Activated T-cell treated with anti-CD3 and anti-CD28 coated beads for 24 hours (primary cell): ENCODE data around the gene BMAL1.

Experiments
- DNase-seq: peaks from one replicate; pipeline ENCODE4 v3.0.0-alpha.2; 2020; ENCODE audit warnings: low read depth

Gene BMAL1

DNA sequence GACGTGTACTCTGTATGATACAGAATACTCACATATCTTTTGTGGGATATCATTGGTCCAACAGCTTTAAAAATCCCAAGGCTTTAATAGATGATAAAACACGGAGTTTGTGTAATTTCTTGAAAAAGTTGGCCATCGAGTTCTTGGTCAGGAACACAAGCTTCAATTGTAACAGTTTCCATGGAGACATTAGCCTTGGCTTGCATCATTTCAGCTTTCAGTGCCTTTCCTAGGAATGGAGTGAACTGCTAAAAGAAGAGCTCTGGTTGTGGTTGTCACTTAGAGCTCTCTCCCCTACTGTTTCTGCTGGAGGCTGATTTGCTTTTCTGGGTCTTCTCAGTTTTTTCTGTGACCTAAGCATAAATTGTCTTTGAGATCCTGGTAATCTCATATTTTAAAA, 14.2 kb downstream of the BMAL1 start:
- DNase-seq: no peak

DNA sequence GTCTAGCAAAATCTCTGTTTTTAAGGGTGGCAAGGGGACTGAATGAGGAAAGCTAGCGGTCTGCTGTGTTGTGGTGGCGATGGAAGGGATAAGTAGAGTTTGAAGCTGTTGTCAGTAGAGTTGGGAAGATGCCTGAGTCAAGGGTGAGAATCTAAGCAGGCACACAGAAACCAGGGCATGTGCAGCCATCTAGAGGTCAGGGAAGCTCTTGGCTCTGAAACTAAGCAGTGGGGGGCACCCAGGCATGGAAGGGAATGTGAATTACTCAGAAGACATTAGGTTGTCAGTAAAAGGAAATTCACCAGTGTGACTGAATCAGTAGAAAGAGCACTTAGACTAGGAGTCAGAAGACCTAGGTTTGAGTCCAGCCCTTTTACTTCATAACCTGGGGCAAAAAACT, 15.4 kb downstream of the BMAL1 start:
- no peak for DNase-seq

DNA sequence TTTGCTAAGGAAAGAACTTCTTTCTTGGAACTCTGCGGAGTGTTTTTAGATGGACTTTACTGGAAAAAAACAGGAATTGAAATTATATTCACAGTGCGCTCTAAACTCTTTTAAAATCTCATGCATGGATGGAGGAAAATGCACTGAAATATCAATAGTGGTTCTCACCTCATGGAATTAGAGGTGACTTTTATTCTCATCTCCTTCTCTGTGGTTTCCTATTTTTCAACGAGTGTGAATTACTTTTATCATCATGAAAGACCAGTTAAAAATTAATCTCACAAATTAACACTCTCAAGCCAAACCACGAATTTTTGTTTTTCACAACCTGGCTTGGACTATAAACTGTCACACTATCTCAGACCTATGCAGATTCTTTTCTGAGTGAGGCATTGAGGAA, 16.6 kb downstream of the BMAL1 start:
- DNase-seq: no peak

DNA sequence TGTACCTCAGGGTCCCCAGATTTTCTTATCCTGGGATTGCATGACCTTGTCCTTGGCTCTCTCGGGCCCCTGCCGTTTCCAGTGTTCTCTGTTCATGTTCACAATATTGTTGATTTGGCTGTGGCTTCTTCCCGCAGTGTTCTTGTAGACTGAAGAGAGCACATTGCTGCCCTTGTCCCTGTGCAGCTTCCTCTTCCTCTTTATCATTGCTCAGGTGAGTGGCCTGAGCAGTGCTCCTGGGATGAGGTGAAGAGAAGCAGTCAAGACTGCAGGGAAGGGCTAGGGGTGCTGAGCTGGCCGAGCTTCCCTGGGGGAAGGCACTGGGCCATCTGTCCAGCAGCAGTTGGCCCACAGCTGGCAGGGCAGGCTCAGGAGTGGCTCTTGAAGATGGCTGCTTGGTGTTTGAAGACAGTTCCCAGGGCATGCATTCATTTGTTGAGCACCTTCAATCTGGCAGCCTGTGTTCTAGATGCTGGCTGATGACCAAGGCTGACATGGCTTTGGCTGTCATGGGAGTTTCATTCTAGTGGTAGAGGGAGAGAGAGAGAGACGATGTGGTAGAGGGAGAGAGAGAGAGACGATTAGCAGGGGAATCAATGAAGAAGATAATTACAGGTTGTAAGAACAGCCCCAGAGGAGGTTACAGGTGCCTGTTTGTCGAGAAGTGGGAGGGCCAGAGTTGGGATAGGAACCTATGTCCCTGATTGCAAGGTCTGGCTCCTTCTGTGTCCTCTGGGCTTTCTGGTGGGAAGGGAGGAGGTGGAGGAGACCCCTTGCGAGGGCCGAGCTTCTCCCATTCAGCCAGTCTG, 17.4 kb downstream of the BMAL1 start:
- DNase-seq: no peak

DNA sequence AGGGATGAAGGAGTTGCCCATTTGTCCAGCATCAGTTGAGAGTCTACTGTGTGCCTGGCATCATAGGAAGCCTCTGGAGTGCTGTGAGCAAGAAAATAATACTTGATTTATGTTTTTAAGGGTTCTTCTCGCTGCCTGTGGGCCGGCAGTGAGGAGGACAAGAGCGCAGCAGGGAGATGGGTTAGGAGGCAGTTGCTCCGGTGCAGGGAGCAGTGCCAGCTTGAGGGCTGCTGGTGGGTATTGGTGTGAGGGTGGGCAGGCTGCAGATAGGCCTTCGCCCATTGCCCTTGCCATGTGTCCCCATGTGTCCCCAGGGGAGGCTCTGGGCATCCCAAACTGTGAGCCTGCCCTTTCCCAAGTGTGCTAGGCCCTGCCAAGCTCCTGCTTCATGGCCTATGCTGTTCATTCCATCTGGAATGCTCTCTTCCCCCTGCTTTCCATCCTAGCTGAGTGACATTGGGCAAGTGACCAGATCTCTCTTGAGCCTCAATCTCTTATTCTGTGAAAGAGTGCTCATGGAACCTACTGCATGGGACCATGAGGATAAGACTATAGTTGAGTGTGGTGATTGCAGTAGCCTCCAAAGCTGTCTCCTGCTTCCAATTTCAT, 19.8 kb downstream of the BMAL1 start:
- no peak for DNase-seq

DNA sequence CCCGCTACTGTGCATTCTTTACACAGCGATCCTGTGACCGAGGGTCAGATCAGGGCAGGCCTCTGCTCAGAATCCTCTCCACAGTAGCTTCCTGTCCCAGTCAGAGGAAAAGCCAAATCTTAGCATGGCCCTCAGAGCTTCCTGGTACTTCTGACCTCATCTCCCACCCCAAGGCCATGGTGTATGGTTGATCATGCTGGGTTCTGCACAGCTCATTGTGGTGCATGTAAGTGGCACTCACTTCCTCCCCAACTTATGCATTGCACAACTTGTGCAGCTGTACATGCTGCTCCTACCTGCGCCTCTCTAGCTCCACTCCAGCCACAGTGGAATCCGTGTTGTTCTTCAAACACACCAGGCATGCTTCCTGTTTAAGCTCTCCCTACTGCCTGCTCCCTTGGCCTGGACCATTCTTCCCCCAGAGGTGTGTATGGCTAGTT, 20.3 kb downstream of the BMAL1 start:
- DNase-seq: no peak

DNA sequence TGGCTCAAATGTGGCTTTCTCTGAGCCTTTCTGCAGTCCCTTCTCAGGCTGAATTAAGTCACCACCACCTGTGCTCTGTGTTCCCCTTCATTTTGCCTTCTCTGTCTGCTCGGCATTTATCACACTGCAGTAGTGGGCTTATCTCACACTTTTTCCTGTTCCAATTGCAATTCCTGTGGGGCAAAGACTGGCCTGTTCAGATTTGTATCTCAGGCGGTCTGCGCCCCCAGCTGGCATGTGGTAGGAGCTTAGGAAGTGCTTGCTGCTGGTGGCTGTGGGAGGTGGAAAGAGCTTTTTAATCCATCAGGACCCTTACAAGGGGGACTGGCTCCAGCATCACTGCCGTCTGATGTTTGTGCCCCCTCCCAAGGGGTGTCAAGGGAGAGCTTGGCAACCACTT, 21.2 kb downstream of the BMAL1 start:
- no peak for DNase-seq

DNA sequence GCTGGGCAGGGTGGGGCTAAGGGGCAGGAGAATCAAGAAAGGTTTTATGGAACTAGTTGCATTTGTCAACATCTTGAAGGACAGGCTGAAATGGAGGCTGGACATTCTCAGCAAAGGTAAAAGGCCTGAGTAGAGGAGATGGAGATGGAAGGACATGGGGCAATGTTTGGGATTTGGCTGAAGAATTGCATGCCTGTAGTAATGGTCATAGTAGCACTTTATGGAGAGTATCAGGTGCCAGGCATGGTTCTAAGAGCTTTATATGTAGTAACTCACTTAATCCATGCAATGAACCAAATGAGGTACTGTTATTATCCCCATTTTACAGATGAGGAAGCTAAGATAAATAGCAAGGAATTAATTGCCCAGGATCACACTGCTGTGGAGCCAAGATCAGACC, 23.9 kb downstream of the BMAL1 start:
- no peak for DNase-seq

DNA sequence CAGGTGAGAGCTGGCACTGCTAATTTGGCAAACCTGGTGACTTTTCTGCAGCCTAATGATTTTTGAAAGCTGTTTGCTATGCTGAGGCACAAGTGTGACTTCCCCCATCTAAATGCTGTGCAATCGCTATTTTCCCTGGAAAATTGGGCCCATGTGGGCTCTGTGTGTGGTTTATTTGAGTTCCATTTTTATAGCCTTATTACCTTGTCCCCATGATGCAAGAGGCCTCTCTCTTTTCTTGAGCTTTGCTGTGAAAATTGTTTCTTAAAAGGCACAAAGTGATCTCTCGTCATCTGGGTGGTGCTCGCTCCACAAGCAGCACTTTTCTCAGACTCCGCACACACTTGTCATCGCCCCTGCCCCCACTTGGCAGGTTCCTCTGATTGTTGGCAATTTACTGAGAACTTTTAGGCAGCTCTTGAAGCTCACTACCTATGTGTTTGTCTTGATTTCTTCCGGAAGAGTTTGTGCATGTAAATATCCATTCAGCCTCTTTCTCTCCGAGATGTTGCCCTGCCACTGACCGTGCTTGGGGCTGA, 24.9 kb downstream of the BMAL1 start:
- no peak for DNase-seq

DNA sequence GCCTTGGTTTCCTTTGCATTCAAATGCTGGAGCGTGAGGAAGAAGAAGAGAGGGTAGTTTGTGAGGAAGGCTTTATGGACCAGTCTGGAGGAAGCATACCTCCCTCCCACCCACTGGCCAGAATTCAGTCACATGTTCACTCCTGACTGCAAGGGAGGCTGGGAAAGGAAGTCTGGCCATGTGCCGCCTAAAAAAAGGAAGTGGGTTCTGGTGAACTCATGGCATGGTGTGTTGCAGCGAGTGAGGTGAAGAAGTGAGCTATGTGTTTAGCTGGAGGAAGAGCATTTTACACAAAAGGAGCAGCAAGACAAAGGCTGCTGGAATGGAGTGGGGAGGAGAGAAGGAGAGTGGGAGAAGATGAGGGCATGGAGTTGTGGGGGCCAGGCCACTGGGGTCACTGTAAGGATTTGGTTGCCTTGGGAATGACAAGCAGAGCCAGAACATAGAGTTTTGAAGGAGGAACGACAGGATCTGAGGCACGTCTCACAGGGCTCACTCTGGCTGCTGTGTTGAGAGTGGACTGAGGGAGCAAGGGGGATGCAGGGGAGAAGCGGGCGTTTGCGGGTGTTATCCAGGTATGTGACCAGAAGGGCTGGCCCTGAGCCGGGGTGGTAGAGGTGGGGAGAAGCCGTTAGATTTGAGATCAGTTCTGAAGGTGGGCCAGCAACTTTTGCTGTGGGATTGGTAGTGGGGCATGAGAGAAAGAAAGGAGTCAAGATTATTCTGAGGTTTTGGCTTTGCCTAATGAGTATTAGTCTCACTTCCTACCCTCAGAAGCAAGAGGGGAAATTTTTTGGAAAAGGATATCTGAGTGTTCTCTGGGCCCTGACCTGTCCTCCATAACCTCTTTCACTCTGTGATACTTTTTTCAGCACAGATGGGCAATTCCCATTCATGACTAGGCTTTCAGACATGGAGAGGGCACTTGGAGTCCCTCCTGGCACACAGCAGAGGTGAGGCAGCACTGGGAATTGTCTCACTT, 26.4 kb downstream of the BMAL1 start:
- no peak for DNase-seq

DNA sequence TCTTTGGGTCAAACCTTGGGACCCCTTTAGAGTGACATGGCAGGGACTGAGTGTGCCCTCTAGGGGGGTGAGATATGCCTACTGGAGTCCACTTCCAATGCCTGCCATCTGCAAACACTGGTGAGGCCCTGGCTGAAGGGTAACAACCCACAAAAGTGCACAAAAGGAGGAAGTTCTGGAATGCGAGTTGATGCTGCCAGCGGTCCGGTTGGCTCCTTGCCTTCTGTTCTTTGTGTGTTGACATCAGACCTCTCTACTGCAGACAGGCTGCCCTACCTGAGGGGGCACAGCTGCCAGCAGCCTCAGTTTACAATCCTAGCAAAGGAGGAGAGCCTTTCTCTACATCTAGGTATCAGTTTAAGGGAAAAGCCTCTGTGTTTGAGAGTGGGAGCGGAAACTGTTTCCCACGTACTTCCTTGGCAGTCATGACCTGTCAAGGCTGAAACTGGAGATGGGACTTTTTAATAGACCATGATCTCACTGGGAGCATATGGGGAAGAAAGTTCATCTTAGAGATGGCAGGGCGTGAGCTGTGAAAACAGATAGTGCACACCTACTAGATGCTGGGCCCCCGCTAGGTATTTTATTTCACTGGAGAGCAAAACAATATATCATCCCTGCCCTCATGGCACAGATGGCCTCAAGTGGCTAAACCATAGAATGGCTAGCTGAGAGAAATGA, 27.2 kb downstream of the BMAL1 start:
- DNase-seq: no peak

DNA sequence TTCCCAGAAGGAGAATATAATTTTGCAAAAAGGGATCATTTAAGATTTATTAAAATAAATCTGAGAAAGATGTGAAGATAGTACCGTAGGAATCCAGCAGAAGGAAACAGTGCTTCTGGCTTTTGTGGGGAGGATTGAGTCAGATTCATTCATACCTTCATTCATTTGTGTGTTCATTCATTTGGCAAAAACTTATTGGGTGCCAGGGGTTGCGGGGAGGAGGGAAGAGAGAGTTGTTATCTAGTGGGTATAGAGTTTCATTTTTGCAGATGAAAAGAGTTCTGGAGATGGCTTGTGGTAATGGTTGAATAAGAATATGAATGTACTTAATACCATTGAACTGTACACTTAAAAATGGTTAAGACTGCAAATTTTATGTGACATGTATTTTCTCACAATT, 31.1 kb downstream of the BMAL1 start:
- no peak for DNase-seq

DNA sequence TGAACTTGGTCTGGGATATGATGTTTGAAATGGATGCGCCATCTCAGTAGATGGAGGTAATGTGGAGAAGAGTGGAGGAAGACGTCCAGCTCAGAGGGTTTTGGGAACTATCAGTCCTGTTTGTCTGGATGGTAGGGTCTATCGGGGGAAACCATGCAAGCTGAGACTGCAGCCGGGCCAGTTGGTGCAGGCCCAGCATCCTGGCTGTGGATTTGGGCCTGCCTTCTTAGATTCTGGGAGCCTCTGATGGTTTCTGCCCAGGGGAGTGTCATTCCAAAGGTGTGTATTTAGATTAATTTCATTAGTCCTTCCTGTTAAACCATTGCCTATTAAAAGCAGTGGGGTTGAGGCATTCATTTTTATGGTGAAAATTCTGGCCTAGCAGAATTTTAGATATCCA, 31.6 kb downstream of the BMAL1 start:
- no peak for DNase-seq

DNA sequence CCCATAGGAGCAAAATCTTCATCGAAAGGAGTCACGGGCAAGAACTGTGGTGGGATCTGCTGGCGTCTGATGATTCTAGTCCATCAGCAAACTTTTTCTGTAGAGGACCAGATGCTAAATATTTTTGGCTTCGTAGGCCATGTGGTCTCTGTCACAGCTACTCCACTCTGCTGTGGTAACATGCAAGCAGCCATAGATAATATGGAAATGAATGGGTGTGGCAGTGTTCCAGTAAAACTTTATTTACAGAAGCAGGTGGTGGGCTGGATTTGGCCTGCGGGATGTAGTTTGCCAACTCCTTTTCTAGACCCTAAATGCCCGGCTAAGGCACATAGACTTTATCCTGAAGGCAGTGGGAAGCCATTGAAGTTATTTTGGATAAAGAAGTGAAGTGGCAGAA, 32.9 kb downstream of the BMAL1 start:
- DNase-seq: no peak

DNA sequence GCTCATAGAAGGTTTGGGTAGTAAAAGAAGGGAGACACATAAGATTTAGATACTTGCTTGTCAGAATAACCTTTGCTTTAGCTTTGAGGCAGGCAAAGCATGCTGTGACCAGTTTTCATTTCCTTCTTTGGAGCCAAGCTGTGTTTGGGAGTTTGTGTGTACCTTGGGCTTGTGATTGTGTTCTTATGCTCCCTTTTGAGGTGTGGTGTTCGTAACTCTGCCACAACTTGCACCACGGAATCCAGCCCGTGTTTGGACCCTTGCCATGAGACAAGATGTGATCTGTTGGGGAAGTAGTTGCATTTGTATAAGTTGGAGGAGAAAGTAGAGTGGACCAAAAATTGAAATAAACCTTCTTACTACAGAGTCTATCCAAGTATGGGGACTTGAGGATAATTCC, 34.0 kb downstream of the BMAL1 start:
- DNase-seq: no peak

DNA sequence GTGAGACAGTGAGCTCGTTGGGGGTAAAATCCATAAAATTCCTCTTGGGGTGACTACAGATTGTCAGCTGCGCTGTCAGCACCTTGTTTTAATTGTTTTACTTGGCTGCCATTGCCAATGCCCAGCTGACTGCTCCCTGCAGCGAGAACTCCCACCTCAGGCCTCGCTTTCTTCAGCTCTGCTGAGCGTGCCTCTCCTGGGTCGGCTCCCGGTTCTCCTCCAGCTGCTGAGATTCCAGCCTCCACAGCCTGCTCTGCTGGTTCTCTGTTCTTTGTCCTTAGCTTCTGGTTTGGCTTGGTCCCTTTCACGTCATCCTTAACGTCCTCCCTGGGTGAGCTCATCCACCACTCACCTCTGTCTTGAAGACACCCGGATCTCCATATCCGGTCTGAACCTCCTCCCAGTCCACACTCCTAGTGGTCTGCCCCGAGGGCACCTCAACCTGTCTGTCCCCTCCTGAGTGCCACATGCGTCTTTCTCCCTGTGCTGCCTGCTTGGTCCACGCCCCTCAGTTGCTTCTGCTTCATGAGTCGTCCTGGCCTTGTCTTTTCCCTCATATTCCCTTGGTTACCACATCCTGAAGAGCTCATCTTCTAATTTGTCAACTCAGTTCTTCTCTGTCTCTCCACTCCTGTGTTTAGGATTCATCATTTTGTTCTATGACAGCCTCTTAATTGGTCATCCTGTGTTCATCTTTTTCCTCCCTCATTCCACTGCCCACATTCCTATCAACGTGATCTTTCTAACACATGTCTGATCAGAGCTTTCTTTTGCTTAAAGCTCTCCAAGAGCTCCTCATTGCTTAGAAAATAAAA, 35.6 kb downstream of the BMAL1 start:
- DNase-seq: no peak

DNA sequence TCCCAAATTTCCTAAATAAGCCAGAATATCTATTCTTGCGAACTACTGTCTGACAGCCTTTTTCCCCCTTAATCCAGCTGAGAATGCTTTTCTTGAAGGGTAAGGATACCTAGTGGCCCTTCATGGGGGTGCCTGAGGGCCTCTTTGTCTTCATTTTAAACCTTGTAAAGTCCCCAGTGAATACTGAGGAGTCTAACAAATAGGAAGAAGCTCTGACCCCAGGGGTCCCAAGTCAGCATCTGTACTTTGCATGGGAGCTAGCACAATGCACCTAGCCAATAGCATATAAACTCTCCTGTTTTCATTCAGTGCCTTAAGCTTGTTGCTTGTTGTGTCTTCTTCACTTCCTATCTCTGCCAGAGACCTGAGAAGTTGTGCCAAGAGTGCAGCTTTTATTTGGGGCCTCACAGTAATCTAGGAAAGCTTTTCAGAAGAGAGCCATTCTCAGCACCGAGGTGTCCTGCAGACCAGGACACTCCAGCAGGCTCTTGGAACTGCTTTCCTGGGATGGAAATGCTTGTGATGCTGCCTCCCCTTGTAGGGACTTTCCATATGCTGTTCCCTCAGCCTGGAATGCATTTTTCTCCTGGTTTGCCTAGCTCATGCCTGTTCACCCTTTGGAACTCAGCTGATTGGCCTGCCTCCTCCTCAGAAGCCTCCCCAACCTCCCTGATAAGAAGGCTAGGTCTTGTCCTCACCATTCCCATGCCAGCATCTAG, 37.2 kb downstream of the BMAL1 start:
- DNase-seq: no peak

DNA sequence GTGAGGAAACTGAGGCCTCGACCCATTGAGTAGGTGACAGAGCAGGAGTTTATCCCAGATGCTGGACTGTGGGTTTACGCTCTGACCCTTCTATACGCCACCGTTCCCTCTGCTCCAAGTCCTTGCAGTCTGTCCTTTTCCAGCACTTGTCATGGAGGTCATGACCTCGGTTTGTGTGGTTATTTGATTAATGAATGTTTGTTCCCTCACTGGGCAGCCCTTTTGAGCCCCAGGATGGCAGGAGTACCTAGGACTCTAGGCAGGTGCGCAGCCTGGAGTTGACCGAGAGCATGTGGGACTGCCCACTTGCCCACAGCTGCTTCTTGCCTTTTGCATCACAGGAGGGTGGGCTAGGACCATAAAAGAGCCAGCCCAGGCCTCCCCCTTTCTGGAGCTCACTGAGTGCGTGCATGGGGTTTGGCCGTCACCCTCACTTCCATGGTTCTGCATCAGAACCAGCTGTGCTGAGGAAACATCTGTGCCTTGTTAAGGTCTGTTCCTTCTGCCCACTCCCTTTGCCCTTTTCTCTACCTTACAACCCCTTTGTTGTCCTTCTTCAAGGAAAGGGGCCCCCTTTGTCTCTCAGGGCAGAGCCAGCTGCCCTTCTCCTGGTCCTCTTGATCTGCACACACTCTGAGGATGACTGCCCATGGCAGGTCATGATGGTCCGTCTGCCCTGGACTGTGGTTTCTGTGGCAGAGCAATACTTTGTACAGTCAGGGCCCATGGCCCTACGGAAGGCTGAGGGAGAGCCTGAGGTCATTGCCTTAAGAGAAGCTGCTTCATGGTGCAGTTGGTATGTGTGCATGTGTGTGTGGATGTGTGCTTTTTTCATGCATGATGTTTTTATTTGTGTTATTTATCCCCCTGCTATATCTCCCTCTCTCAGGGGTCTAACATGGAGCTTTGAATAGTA, 38.2 kb downstream of the BMAL1 start:
- no peak for DNase-seq

DNA sequence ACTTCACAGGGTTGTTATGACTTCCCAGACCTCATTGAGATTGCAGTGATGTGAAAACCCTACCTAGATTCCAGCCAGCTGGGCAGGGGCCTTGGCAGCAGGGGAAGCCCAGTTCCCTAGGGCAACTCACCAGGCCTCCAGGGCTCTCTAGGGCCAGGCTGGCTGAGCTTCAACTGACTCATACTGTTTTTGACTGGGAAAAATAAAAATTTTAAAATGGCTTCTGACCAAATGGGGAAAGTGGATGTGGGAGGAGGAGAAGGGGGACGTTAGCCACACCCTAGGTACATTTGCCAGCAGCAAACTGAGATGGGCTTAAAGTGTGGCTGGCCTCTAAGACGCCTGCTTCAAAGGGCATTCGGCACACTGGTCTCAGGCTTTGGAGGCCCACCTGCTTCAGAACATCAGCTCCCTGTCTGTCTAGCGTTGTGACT, 39.0 kb downstream of the BMAL1 start:
- no peak for DNase-seq
